H1 (cell line): ENCODE measurements around the gene RELL1. TPM values are rescaled to one million over a fixed set of nuclear protein-coding genes. Genes with fewer than 3 reads are reported as not detected.

Experiments used
- CTCF ChIA-PET: fragments of 300-600 bp; sonication (Branson Sonifier 250); formaldehyde crosslinking; loops from one replicate; lab custom pipeline; 2021; ENCODE audit not compliant: partially characterized antibody; lab: Charles Lee
- POLR2A ChIA-PET: fragments of 300-600 bp; sonication (Branson Sonifier 250); formaldehyde crosslinking; loops from one replicate; lab custom pipeline; 2021; ENCODE audit warnings: inconsistent platforms; ENCODE audit not compliant: partially characterized antibody; lab: Charles Lee
- DNase-seq, 2 experiments: peaks; one replicate each; pipeline versions ENCODE4 v3.0.0 to v3.0.0-alpha.2; 2010 to 2022; ENCODE audit warnings: low spot score in 2 of 2, low read depth in 1 of 2, mixed read lengths in 1 of 2
- FAIRE-seq: peaks from 2 replicates; lab custom pipeline; 2011; peaks lifted over from hg19 to GRCh38; lab: Jason Lieb, UNC
- H2AFZ ChIP-seq: 2 replicates; pipeline ENCODE4 v1.8.1; 2012; ENCODE audit warnings: low read length, inconsistent platforms
- H2AK5ac ChIP-seq: 2 replicates; pipeline ENCODE4 v1.6.1; 2013; ENCODE audit warnings: low read depth, low read length
- H2BK120ac ChIP-seq: replicated peaks from 2 replicates; pipeline ENCODE3; 2013; ENCODE audit warnings: low read depth, low read length, inconsistent platforms
- H2BK12ac ChIP-seq: 2 replicates; pipeline ENCODE4 v1.6.1; 2013; ENCODE audit warnings: low read depth, low read length
- H2BK15ac ChIP-seq: 2 replicates; pipeline ENCODE4 v1.6.1; 2013; ENCODE audit warnings: low read length
- H2BK20ac ChIP-seq: 2 replicates; pipeline ENCODE4 v1.6.1; 2013; ENCODE audit warnings: low read length
- H2BK5ac ChIP-seq: 2 replicates; pipeline ENCODE4 v1.6.1; 2013; ENCODE audit warnings: low read depth, low read length
- H3K14ac ChIP-seq: 2 replicates; pipeline ENCODE4 v1.6.1; 2013; ENCODE audit warnings: inconsistent platforms; ENCODE audit not compliant: insufficient read length
- H3K18ac ChIP-seq: 2 replicates; pipeline ENCODE4 v1.6.1; 2013; ENCODE audit warnings: low read length; ENCODE audit errors: extremely low read depth
- H3K23ac ChIP-seq: 2 replicates; pipeline ENCODE4 v1.6.1; 2013; ENCODE audit warnings: inconsistent platforms; ENCODE audit not compliant: insufficient read length
- H3K23me2 ChIP-seq: 2 replicates; pipeline ENCODE4 v1.6.1; 2013; ENCODE audit warnings: low read depth, low read length
- H3K27ac ChIP-seq: 2 replicates; pipeline ENCODE4 v1.6.1; 2011; ENCODE audit warnings: low read depth, low read length, inconsistent platforms
- H3K27me3 ChIP-seq, 4 experiments: replicated peaks in 1 of 4; 1 replicate in 1 of 4; 2 replicates in 3 of 4; pipeline versions ENCODE4 v1.6.1 to v1.8.1; 2011 to 2013; ENCODE audit warnings: low read length in 3 of 4, mild to moderate bottlenecking in 3 of 4, inconsistent platforms in 2 of 4, mixed read lengths in 2 of 4, moderate library complexity in 1 of 4; ENCODE audit not compliant: control insufficient read depth in 3 of 4, insufficient read depth in 3 of 4; ENCODE audit errors: extremely low read depth in 1 of 4
- H3K36me3 ChIP-seq, 4 experiments: 2 replicates each; pipeline versions ENCODE4 v1.6.1 to v1.8.1; 2011 to 2013; ENCODE audit warnings: mild to moderate bottlenecking in 4 of 4, low read length in 3 of 4, moderate library complexity in 2 of 4, control low read depth in 1 of 4, inconsistent platforms in 1 of 4; ENCODE audit not compliant: insufficient read depth in 4 of 4, control insufficient read depth in 2 of 4
- H3K4ac ChIP-seq: replicated peaks from 2 replicates; pipeline ENCODE3; 2013; ENCODE audit warnings: low read length, low read depth, mixed read lengths, inconsistent platforms; ENCODE audit not compliant: insufficient read length
- H3K4me1 ChIP-seq, 4 experiments: replicated peaks in 1 of 4; 1 replicate in 1 of 4; 2 replicates in 3 of 4; pipeline versions ENCODE4 v1.6.1 to v1.8.1; 2011 to 2013; ENCODE audit warnings: low read length in 3 of 4, inconsistent platforms in 2 of 4, mixed read lengths in 1 of 4; ENCODE audit not compliant: insufficient read depth in 4 of 4, control insufficient read depth in 3 of 4
- H3K4me2 ChIP-seq, 2 experiments: 2 replicates each; pipeline versions ENCODE4 v1.6.1 to v1.8.1; 2011 to 2013; ENCODE audit warnings: low read depth in 2 of 2, low read length in 2 of 2, control low read depth in 1 of 2, inconsistent platforms in 1 of 2, mild to moderate bottlenecking in 1 of 2; ENCODE audit not compliant: insufficient read depth in 1 of 2
- H3K4me3 ChIP-seq, 4 experiments: fragments of 200-600, 300-600 bp in 1 of 4; sonication (generic), shearing (Covaris generic), sonication (Bioruptor Twin) in 1 of 4; 2 replicates each; pipeline versions ENCODE4 v1.5.1 to v1.8.1; 2011 to 2016; ENCODE audit warnings: low read length in 4 of 4, low read depth in 3 of 4, control low read depth in 2 of 4, inconsistent platforms in 2 of 4, mild to moderate bottlenecking in 2 of 4, mixed read lengths in 1 of 4, moderate library complexity in 1 of 4; ENCODE audit not compliant: insufficient read depth in 2 of 4; ENCODE audit errors: extremely low read depth in 1 of 4
- H3K56ac ChIP-seq: replicated peaks from 2 replicates; pipeline ENCODE3; 2013; ENCODE audit warnings: low read depth, mild to moderate bottlenecking, mixed read lengths, low read length, inconsistent platforms; ENCODE audit not compliant: insufficient read length
- H3K79me1 ChIP-seq: 2 replicates; pipeline ENCODE4 v1.6.1; 2013; ENCODE audit warnings: low read depth, low read length, control low read depth
- H3K79me2 ChIP-seq, 2 experiments: 2 replicates each; pipeline versions ENCODE4 v1.6.1 to v1.8.1; 2012 to 2013; ENCODE audit warnings: low read length in 2 of 2, mild to moderate bottlenecking in 2 of 2, inconsistent platforms in 1 of 2; ENCODE audit not compliant: insufficient read depth in 2 of 2, control insufficient read depth in 1 of 2
- H3K9ac ChIP-seq, 4 experiments: replicated peaks in 1 of 4; 1 replicate in 1 of 4; 2 replicates in 3 of 4; pipeline versions ENCODE4 v1.6.1 to v1.8.1; 2011 to 2013; ENCODE audit warnings: low read depth in 3 of 4, low read length in 3 of 4, control low read depth in 2 of 4, mild to moderate bottlenecking in 2 of 4, moderate library complexity in 2 of 4, inconsistent platforms in 1 of 4; ENCODE audit errors: extremely low read depth in 1 of 4
- H3K9me3 ChIP-seq, 2 experiments: 2 replicates each; pipeline versions ENCODE4 v1.6.1 to v1.8.1; 2012 to 2013; ENCODE audit warnings: mild to moderate bottlenecking in 2 of 2, moderate library complexity in 2 of 2, control low read depth in 1 of 2, inconsistent platforms in 1 of 2, low read depth in 1 of 2, low read length in 1 of 2, mixed read lengths in 1 of 2; ENCODE audit not compliant: insufficient read depth in 2 of 2
- H4K20me1 ChIP-seq, 2 experiments: replicated peaks in 1 of 2; 2 replicates each; pipeline versions ENCODE3 to v1.8.1; 2011 to 2013; ENCODE audit warnings: inconsistent platforms in 2 of 2, low read length in 2 of 2, mild to moderate bottlenecking in 1 of 2; ENCODE audit not compliant: insufficient read depth in 2 of 2, control insufficient read depth in 1 of 2
- H4K5ac ChIP-seq: 2 replicates; pipeline ENCODE4 v1.6.1; 2013; ENCODE audit warnings: low read length, low read depth, mixed read lengths, inconsistent platforms; ENCODE audit not compliant: insufficient read length
- H4K8ac ChIP-seq: 2 replicates; pipeline ENCODE4 v1.8.0; 2013; ENCODE audit warnings: mild to moderate bottlenecking, moderate library complexity, low read length, inconsistent platforms; ENCODE audit not compliant: insufficient read depth; ENCODE audit errors: extremely low read depth
- H4K91ac ChIP-seq: replicated peaks from 2 replicates; pipeline ENCODE3; 2013; ENCODE audit warnings: low read length, mixed read lengths, inconsistent platforms; ENCODE audit not compliant: insufficient read length
- CBX8 ChIP-seq: fragments of 300-800, 300-1000 bp; sonication (generic); IDR thresholded peaks from 2 replicates; pipeline ENCODE4 v1.7.1; 2016; ENCODE audit warnings: low read depth, low read length, borderline replicate concordance
- HDAC2 ChIP-seq, 2 experiments: fragments of 300-600 bp in 1 of 2; sonication (generic) in 1 of 2; IDR thresholded peaks; 2 replicates each; pipeline ENCODE4 v1.6.1; 2011 to 2012; ENCODE audit warnings: low read depth in 2 of 2, low read length in 2 of 2, mild to moderate bottlenecking in 2 of 2, moderate library complexity in 2 of 2, borderline replicate concordance in 1 of 2, inconsistent platforms in 1 of 2
- PHF8 ChIP-seq: fragments of 200-600 bp; sonication (generic); conservative IDR thresholded peaks from 2 replicates; pipeline ENCODE4 v1.7.1; 2012; ENCODE audit warnings: low read depth, mild to moderate bottlenecking, inconsistent platforms, low read length, moderate library complexity
- POLR2A ChIP-seq, 2 experiments: IDR thresholded peaks; 1 replicate in 1 of 2; 2 replicates in 1 of 2; pipeline ENCODE4 v1.6.1; 2011; ENCODE audit warnings: low read depth in 2 of 2, low read length in 2 of 2, mild to moderate bottlenecking in 2 of 2; ENCODE audit errors: control extremely low read depth in 1 of 2
- POU5F1 ChIP-seq: IDR thresholded peaks from 2 replicates; pipeline ENCODE4 v1.6.1; 2011; ENCODE audit warnings: low read depth, mild to moderate bottlenecking, low read length, moderate library complexity
- WGBS, 2 experiments: shearing (Covaris generic) in 1 of 2; methylation state at CpG; one replicate each; pipeline versions ENCODE4 v1.1.6 to v1.1.7; 2013 to 2015; ENCODE audit warnings: low lambda C conversion rate in 2 of 2, mixed read lengths in 2 of 2, inconsistent platforms in 1 of 2, low coverage in 1 of 2, missing lambda C conversion rate in 1 of 2; ENCODE audit not compliant: insufficient replicate concordance in 2 of 2, insufficient coverage in 1 of 2, insufficient read length in 1 of 2; ENCODE audit errors: extremely low coverage in 1 of 2, missing lambda C conversion rate in 1 of 2; 5-methylcytosine and 5-hydroxymethylcytosine counted together
- polyA plus RNA-seq, 7 experiments: library from polyadenylated mRNA; depleted of rRNA in 3 of 7; stranded (reverse) in 5 of 7; unstranded in 2 of 7; fragments of >200 nt in 5 of 7; fragments of 200-250 nt in 2 of 7; gene quantifications; 1 replicate in 5 of 7; 2 replicates in 1 of 7; 4 replicates in 1 of 7; pipeline versions ENCODE4 v1.2.1 to v1.2.3, GENCODE V29; 2011 to 2013; ENCODE audit warnings: missing spikeins in 2 of 7, mixed read lengths in 2 of 7
- total RNA-seq: library from RNA; stranded (reverse); fragmentation: NEBNext Ultra II Directional; extraction: Animal tissue kit (Norgen Biotek cat#: 25700); gene quantifications from 2 replicates; pipeline ENCODE4 v1.2.1, GENCODE V29; 2021

RELL1 gene
- total and polyA plus RNA-seq, 2 of the 8 experiments (the other 6 are each of a cell fraction or from before 2014, with no cell fraction given) = 2.1 to 14.1 TPM

DNA sequence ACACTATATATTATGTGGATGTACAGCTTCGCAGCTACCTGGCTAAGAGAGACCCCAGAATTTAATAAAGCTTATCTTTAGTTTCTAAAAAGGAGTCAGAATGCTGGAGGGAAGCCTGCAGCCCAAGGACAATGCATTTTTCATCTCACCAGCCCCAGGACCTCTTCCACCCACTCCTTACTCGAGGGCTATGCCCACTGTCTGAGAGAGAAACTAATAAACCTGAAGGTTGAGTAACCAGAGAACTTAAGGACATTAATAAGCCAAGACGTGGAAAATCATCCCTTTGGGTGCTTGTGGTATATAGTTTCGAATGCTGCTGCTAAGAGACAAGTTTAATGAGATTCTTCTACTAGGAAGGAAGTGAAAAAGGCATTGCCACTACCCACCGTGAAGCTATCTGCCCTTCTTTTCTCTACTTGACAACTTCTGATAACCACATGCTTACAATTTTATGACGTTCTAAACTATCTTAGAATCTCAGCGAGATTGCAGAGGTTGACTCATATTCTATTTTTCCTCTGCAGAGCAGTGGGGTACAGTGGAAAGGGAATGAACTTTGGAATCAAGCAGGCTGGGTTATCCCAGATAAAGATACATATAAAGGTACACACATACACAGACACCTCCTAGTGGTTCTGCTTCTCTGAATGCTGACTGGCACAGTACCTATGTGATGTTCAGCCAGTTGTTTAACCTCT, 3.3 kb downstream of the RELL1 start:
- Histone ChIP-seq H4K5ac (no peak overlapping the region), H3K4me3 (no peak overlapping the region), H3K18ac (no peak overlapping the region), H2BK20ac (no peak overlapping the region), H3K14ac (no peak overlapping the region), H4K91ac (no peak overlapping the region), H3K27ac (no peak overlapping the region), H4K20me1 (peaks cover 0 to 1% of the 10 kb centered on the region in 2 experiments), H3K79me1 (no peaks in the 10 kb centered on the region), H3K23me2 (peaks cover 5% of the 10 kb centered on the region; the same call in 1 of the 2 replicates), H3K9me3 (no peaks in the 10 kb centered on the region), H2BK5ac (no peak overlapping the region), H3K4ac (no peak overlapping the region), H3K56ac (no peak overlapping the region), H2BK15ac (no peak overlapping the region), H2AFZ (no peak overlapping the region), H3K36me3 (no peaks in the 10 kb centered on the region), H2BK12ac (no peak overlapping the region), H3K4me1 (peaks cover 2 to 8% (median 4%) of the 10 kb centered on the region in 4 experiments; a peak in 5 of 7 replicates), H3K4me2 (no peak overlapping the region), H2BK120ac (no peak overlapping the region), H3K9ac (no peak overlapping the region), H3K23ac (no peak overlapping the region), H3K27me3 (peaks cover 0 to 12% (median 7%) of the 10 kb centered on the region in 4 experiments; a peak in 5 of 7 replicates), H3K79me2 (no peaks in the 10 kb centered on the region), H4K8ac (no peak overlapping the region), H2AK5ac (no peak overlapping the region)
- ChIA-PET POLR2A (interaction anchor here (0.6 to 0.9 kb wide), 2 partner anchors 11 to 104 kb away, joined by 3 read pairs; no protein-coding TSS in a partner anchor), CTCF (interaction anchor here (1.0 to 1.3 kb wide), 2 partner anchors 80 to 229 kb away, joined by 3 to 4 read pairs; a partner anchor contains a TSS)
- DNase-seq (no peak), FAIRE-seq (no peak)
- 85% methylated on average over 7 of the region's 7 CpGs; no CpG with 5 or more reads in 1 of the 2 experiments for WGBS, 2 experiments
- TF ChIP-seq HDAC2 (IDR thresholded peaks at IDR 0.05; ENCODE audit: borderline replicate concordance in 1 of 2, low read depth in 2 of 2, low read length in 2 of 2) (no peak), POLR2A (IDR thresholded peaks at IDR 0.05; ENCODE audit: control extremely low read depth in 1 of 2, low read depth in 2 of 2, low read length in 2 of 2) (no peak), POU5F1 (no peak), CBX8 (no peak), PHF8 (no peak)
